K562 (cell line): ENCODE results near the gene ASB6. TPM values are rescaled to one million over a fixed set of nuclear protein-coding genes. Genes with fewer than 3 reads are reported as not detected.

ENCODE experiments used
- ATAC-seq: fragments of 200-7000 bp; cut with Tn5 transposase; 3 replicates; pipeline ENCODE4 v1.9.1; 2020; ENCODE audit warnings: moderate library complexity
- BruUV-seq: library from RNA; stranded (reverse); fragments of 400-500 nt; replicated peaks from 2 replicates; lab custom pipeline; 2021; lab: Mats Ljungman, UMichigan
- CTCF ChIA-PET: fragments of 300-600 bp; formaldehyde crosslinking; extraction: SDS; loops from one replicate; lab custom pipeline; 2021; ENCODE audit warnings: low intra/inter-chr PET ratio; lab: Yijun Ruan, JAX
- POLR2A ChIA-PET: fragments of 300-600, 350-650 bp; sonication (Branson Sonifier 250); formaldehyde crosslinking; extraction: SDS; loops from one replicate; lab custom pipeline; 2021; ENCODE audit warnings: antibody characterized with exemption, inconsistent platforms; lab: Yijun Ruan, JAX
- DNase-seq, 4 experiments: peaks; one replicate each; pipeline versions ENCODE4 v3.0.0 to v3.0.0-alpha.2; 2011 to 2018; ENCODE audit warnings: low spot score in 3 of 4, mixed read lengths in 3 of 4; ENCODE audit errors: extremely low read depth in 1 of 4
- FAIRE-seq: peaks from 2 replicates; lab custom pipeline; 2011; peaks lifted over from hg19 to GRCh38; lab: Jason Lieb, UNC
- H2AFZ ChIP-seq: 2 replicates; pipeline ENCODE4 v1.6.0; 2011; ENCODE audit warnings: low read depth, low read length, control low read depth, inconsistent platforms
- H3K27ac ChIP-seq: fragments of 200-600 bp; 3 replicates; pipeline ENCODE4 v1.8.0; 2011; ENCODE audit warnings: low read depth, mild to moderate bottlenecking, control low read depth, inconsistent platforms, low read length, moderate library complexity, mixed read lengths; ENCODE audit errors: extremely low read depth
- H3K27me3 ChIP-seq, 2 experiments: fragments of 300-600 bp in 1 of 2; 2 replicates in 1 of 2; 3 replicates in 1 of 2; pipeline versions ENCODE4 v1.6.0 to v1.8.0; 2011; ENCODE audit warnings: inconsistent platforms in 2 of 2, low read length in 2 of 2, mild to moderate bottlenecking in 1 of 2, mixed read lengths in 1 of 2, moderate library complexity in 1 of 2; ENCODE audit not compliant: control insufficient read depth in 2 of 2, insufficient read depth in 2 of 2
- H3K36me3 ChIP-seq: fragments of 300-600 bp; 3 replicates; pipeline ENCODE4 v1.8.0; 2011; ENCODE audit warnings: mild to moderate bottlenecking, low read length, inconsistent platforms; ENCODE audit not compliant: control insufficient read depth, insufficient read depth
- H3K4me1 ChIP-seq, 2 experiments: fragments of 200-600 bp in 1 of 2; replicated peaks in 1 of 2; 2 replicates in 1 of 2; 3 replicates in 1 of 2; pipeline versions ENCODE4 v1.5.1 to v1.8.0; 2011; ENCODE audit warnings: inconsistent platforms in 2 of 2, low read length in 2 of 2, mild to moderate bottlenecking in 1 of 2, mixed read lengths in 1 of 2, moderate library complexity in 1 of 2; ENCODE audit not compliant: control insufficient read depth in 2 of 2, insufficient read depth in 2 of 2
- H3K4me2 ChIP-seq: 2 replicates; pipeline ENCODE4 v1.6.1; 2011; ENCODE audit warnings: low read length, control low read depth, inconsistent platforms, mixed read lengths; ENCODE audit not compliant: insufficient read depth
- H3K4me3 ChIP-seq: fragments of 200-600 bp; sonication (generic), shearing (Covaris generic); 2 replicates; pipeline ENCODE4 v1.5.1; 2016; ENCODE audit warnings: control low read depth, inconsistent platforms
- H3K79me2 ChIP-seq: fragments of 200-600 bp; 3 replicates; pipeline ENCODE4 v1.8.0; 2011; ENCODE audit warnings: low read length, inconsistent platforms; ENCODE audit not compliant: control insufficient read depth, insufficient read depth
- H3K9ac ChIP-seq, 2 experiments: 2 replicates each; pipeline versions ENCODE4 v1.6.0 to v1.6.1; 2011; ENCODE audit warnings: low read depth in 2 of 2, low read length in 2 of 2, control low read depth in 1 of 2, inconsistent platforms in 1 of 2, mild to moderate bottlenecking in 1 of 2, mixed read lengths in 1 of 2; ENCODE audit not compliant: insufficient read depth in 1 of 2
- H3K9me1 ChIP-seq: one replicate; pipeline ENCODE4 v1.6.0; 2011; ENCODE audit warnings: inconsistent platforms, mild to moderate bottlenecking, low read length, moderate library complexity; ENCODE audit not compliant: control insufficient read depth, insufficient read depth
- H3K9me3 ChIP-seq: replicated peaks from 2 replicates; pipeline ENCODE4 v1.5.1; 2011; ENCODE audit warnings: low read depth, low read length, inconsistent platforms; ENCODE audit not compliant: control insufficient read depth, insufficient read depth
- H4K20me1 ChIP-seq: replicated peaks from 2 replicates; pipeline ENCODE4 v1.6.1; 2011; ENCODE audit warnings: low read length, inconsistent platforms, mixed read lengths; ENCODE audit not compliant: control insufficient read depth, insufficient read depth
- DNMT1 ChIP-seq: fragments of 450-650 bp; IDR thresholded peaks from 2 replicates; pipeline ENCODE4 v1.6.1; 2016; ENCODE audit warnings: antibody characterized with exemption, mild to moderate bottlenecking
- GABPA ChIP-seq: fragments of 200-800 bp; sonication (Bioruptor generic); conservative IDR thresholded peaks from 2 replicates; pipeline ENCODE4 v1.6.1; 2016; ENCODE audit warnings: low read depth, missing genetic modification characterization, missing compliant biosample characterization
- HBP1 ChIP-seq: fragments of 450-650 bp; formaldehyde crosslinking; IDR thresholded peaks from 2 replicates; pipeline ENCODE4 v1.4.0; 2022; ENCODE audit warnings: missing genetic modification characterization
- HDAC8 ChIP-seq: fragments of 450-650 bp; IDR thresholded peaks from 2 replicates; pipeline ENCODE4 v1.6.1; 2016; ENCODE audit warnings: mild to moderate bottlenecking, missing genetic modification characterization, moderate library complexity, missing compliant biosample characterization
- MIER1 ChIP-seq: fragments of 450-650 bp; IDR thresholded peaks from 2 replicates; pipeline ENCODE4 v1.6.1; 2016; ENCODE audit warnings: antibody characterized with exemption, mild to moderate bottlenecking, low read depth
- SRF ChIP-seq, 2 experiments: fragments of 250-450, 450-650 bp in 1 of 2; sonication (Bioruptor Pico) in 1 of 2; sonication (generic) in 1 of 2; formaldehyde crosslinking; IDR thresholded peaks; 2 replicates each; pipeline versions ENCODE4 v1.5.0 to v1.5.1; 2020 to 2022; ENCODE audit warnings: mild to moderate bottlenecking in 1 of 2, missing genetic modification reagents in 1 of 2
- SRSF9 ChIP-seq: fragments of 200-400 bp; formaldehyde crosslinking; IDR thresholded peaks from 2 replicates; pipeline ENCODE4 v1.6.1; 2017; ENCODE audit warnings: low read depth, low read length, borderline replicate concordance
- TBL1XR1 ChIP-seq, 2 experiments: IDR thresholded peaks; 2 replicates each; pipeline ENCODE4 v1.6.1; 2012; ENCODE audit warnings: improper control_type of control experiment in 2 of 2, low read length in 2 of 2, mild to moderate bottlenecking in 1 of 2
- U2AF2 ChIP-seq: fragments of 200-400 bp; formaldehyde crosslinking; optimal IDR thresholded peaks from 2 replicates; pipeline ENCODE3; 2017; ENCODE audit warnings: low read depth, mild to moderate bottlenecking, low read length
- ZC3H11A ChIP-seq: IDR thresholded peaks from 2 replicates; pipeline ENCODE4 v1.6.1; 2012; ENCODE audit warnings: low read depth, low read length, improper control_type of control experiment
- ZNF174 ChIP-seq: fragments of 250-450 bp; sonication (Bioruptor Pico); IDR thresholded peaks from 2 replicates; pipeline ENCODE4 v1.4.0; 2020; ENCODE audit warnings: mild to moderate bottlenecking
- ZNF253 ChIP-seq: fragments of 250-450 bp; sonication (Bioruptor Pico); conservative IDR thresholded peaks from 2 replicates; pipeline ENCODE4 v1.6.1; 2021; ENCODE audit warnings: mild to moderate bottlenecking
- ZNF316 ChIP-seq: fragments of 450-650 bp; IDR thresholded peaks from 2 replicates; pipeline ENCODE4 v1.6.1; 2016
- ZZZ3 ChIP-seq: fragments of 450-650 bp; IDR thresholded peaks from 2 replicates; pipeline ENCODE4 v1.6.1; 2016; ENCODE audit warnings: antibody characterized with exemption, mild to moderate bottlenecking, moderate library complexity
- WGBS: fragments of 100-300 bp; shearing (Covaris generic); methylation state at CpG from one replicate; pipeline ENCODE4 v1.1.6; 2016; ENCODE audit warnings: low coverage, mixed read lengths; ENCODE audit not compliant: insufficient coverage; ENCODE audit errors: missing lambda C conversion rate; 5-methylcytosine and 5-hydroxymethylcytosine counted together
- in situ Hi-C: fragments of 300-500 bp; cut with MboI; formaldehyde crosslinking; loops from 4 replicates; pipeline ENCODE4 v1.15.0; 2018; ENCODE audit warnings: inconsistent platforms, mixed read lengths
- intact Hi-C: fragments of 100-400 bp; cut with micrococcal nuclease; formaldehyde crosslinking; loops from 2 replicates; pipeline ENCODE4 v1.14.2; 2022
- polyA plus RNA-seq, 8 experiments: library from polyadenylated mRNA; depleted of rRNA in 4 of 8; stranded (reverse) in 5 of 8; unstranded in 3 of 8; fragments of >200 nt; fragmentation: Nextera tagmentation in 2 of 8; fragmentation: Illumina TruSeq in 1 of 8; extraction: Ambion mirVana in 2 of 8; extraction: Trizol in 1 of 8; gene quantifications; 2 replicates each; pipeline versions ENCODE4 v1.2.1 to v1.2.3, GENCODE V29; 2011 to 2014; ENCODE audit warnings: inconsistent platforms in 1 of 8, missing spikeins in 1 of 8
- total RNA-seq, 7 experiments: library from RNA; depleted of rRNA in 6 of 7; stranded (reverse); fragments of >200 nt in 6 of 7; fragmentation: Illumina TruSeq in 2 of 7; extraction: Trizol in 2 of 7; gene quantifications; 2 replicates each; pipeline versions ENCODE4 v1.2.1 to v1.2.3, GENCODE V29; 2011 to 2021; ENCODE audit warnings: low replicate concordance in 1 of 7

ASB6 gene
- total and polyA plus RNA-seq, 9 of the 15 experiments (the other 6 are each of a cell fraction or from before 2014, with no cell fraction given), result 0.92 to 17.8 (median 11.3) TPM

- Histone ChIP-seq H3K9ac (peak overlapping the region in 1 of 2 experiments; percentile 49; a peak in 2 of 4 replicates), H3K36me3 (no peaks in the 10 kb centered on the region; the same call in 2 of the 3 replicates), H3K4me1 (peaks cover 0 to 41% of the 10 kb centered on the region in 2 experiments; a peak in 2 of 5 replicates), H2AFZ (no peak overlapping the region), H3K4me2 (no peak overlapping the region), H3K9me3 (no peaks in the 10 kb centered on the region), H3K9me1 (peaks cover 3% of the 10 kb centered on the region), H3K4me3 (no peak overlapping the region), H3K79me2 (no peaks in the 10 kb centered on the region), H4K20me1 (peaks cover 19% of the 10 kb centered on the region; the same call in 1 of the 2 replicates), H3K27me3 (peaks cover 27 to 68% of the 10 kb centered on the region in 2 experiments), H3K27ac (no peak overlapping the region)
- in situ Hi-C loops (loop anchor here (5.0 to 25.0 kb wide), 4 partner anchors 666 to 1456 kb away; partner anchors contain the start of genes COQ4 and TRUB2), intact Hi-C loops (loop anchor here (10.0 kb wide), 1 partner anchor 976 kb away; no protein-coding TSS in a partner anchor)
- FAIRE-seq (no peak), ATAC-seq (no peak), DNase-seq (no peak)
- ChIA-PET POLR2A (interaction anchor here (0.6 to 1.8 kb wide), 5 partner anchors 9 to 1019 kb away, joined by 3 to 8 read pairs (median 4); no protein-coding TSS in a partner anchor), CTCF (no interaction called here)
- no TSS peak for BruUV-seq
- 32% methylated on average over 9 of the region's 9 CpGs for WGBS
- no peak for TF ChIP-seq DNMT1
- no peak for TF ChIP-seq TBL1XR1 (IDR thresholded peaks at IDR 0.05; ENCODE audit: low read length in 2 of 2)
- TF ChIP-seq MIER1, result no peak
- TF ChIP-seq ZZZ3, result no peak
- no peak for TF ChIP-seq ZNF174 (CRISPR knock-in tag)
- no peak for TF ChIP-seq GABPA (tag)
- TF ChIP-seq ZC3H11A, result no peak
- TF ChIP-seq ZNF316, result no peak
- no peak for TF ChIP-seq ZNF253 (CRISPR knock-in tag)
- no peak for TF ChIP-seq SRSF9
- no peak for TF ChIP-seq U2AF2
- no peak for TF ChIP-seq HBP1
- TF ChIP-seq HDAC8 (tag), result no peak
- TF ChIP-seq SRF (CRISPR knock-in tag; IDR thresholded peaks at IDR 0.05), result no peak
Observed at GRCh38 chr9:129671065-129671464, 29.1 kb upstream of the ASB6 start.
